Pancreas (tissue), 10 donors: ENCODE measurements around the gene PPT1. TPM values are rescaled to one million over a fixed set of nuclear protein-coding genes. Genes with fewer than 3 reads are reported as not detected.
A peak's percentile ranks its signal among the peaks of the same experiment; 100 is the strongest.

Source experiments
- ATAC-seq, 4 donors: fragments of 200-7000 bp; cut with Tn5 transposase; one replicate each; pipeline versions ENCODE4 v1.8.0 to v1.9.1; 2020; ENCODE audit warnings: mild to moderate bottlenecking in 4 of 4, moderate library complexity in 4 of 4
- DNase-seq, 6 donors: peaks; one replicate each; pipeline ENCODE4 v3.0.0-alpha.2; 2020
- FAIRE-seq: peaks from 2 replicates; lab custom pipeline; 2012; peaks lifted over from hg19 to GRCh38; lab: Jason Lieb, UNC
- H3K27ac ChIP-seq, 4 donors: fragments of 200-600 bp; sonication (generic); 1 replicate in 3 of 4; 2 replicates in 1 of 4; pipeline versions ENCODE4 v1.5.0 to v1.8.0; 2020
- H3K27me3 ChIP-seq, 4 donors: fragments of 200-600 bp; one replicate each; pipeline ENCODE4 v1.8.0; 2021
- H3K36me3 ChIP-seq, 3 donors: fragments of 200-600 bp; sonication (generic) in 1 of 3; one replicate each; pipeline versions ENCODE4 v1.5.0 to v1.8.0; 2020 to 2021
- H3K4me1 ChIP-seq, 3 donors: fragments of 200-600 bp; one replicate each; pipeline ENCODE4 v1.8.0; 2021
- H3K4me3 ChIP-seq, 4 donors: fragments of 200-600 bp; sonication (generic) in 2 of 4; one replicate each; pipeline versions ENCODE4 v1.5.0 to v1.8.0; 2020 to 2021
- H3K9me3 ChIP-seq, 4 donors: fragments of 200-600 bp; one replicate each; pipeline ENCODE4 v1.8.0; 2021
- CTCF ChIP-seq, 4 donors: fragments of 200-600 bp; sonication (generic) in 3 of 4; IDR thresholded peaks; one replicate each; pipeline versions ENCODE4 v1.5.0 to v1.8.0; 2021; ENCODE audit warnings: antibody characterized with exemption in 4 of 4
- WGBS, 2 donors: extraction: QIAGEN DNeasy Blood & Tissue Kit; methylation state at CpG; one replicate each; pipeline ENCODE4 v1.1.7; 2013; 5-methylcytosine and 5-hydroxymethylcytosine counted together
- intact Hi-C, 3 donors: fragments of 100-400 bp; cut with DNase I; formaldehyde crosslinking; loops; one replicate each; pipeline versions ENCODE4 v1.11.1 to v1.14.2; 2022
- polyA plus RNA-seq, 2 donors: library from polyadenylated mRNA; stranded (reverse); fragments of 200-250 nt; gene quantifications; one replicate each; pipeline ENCODE4 v1.2.3, GENCODE V29; 2013
- total RNA-seq, 6 donors: library from RNA; stranded (reverse); fragmentation: NEBNext Ultra II Directional in 4 of 6; extraction: Animal tissue kit (Norgen Biotek cat#: 25700) in 4 of 6; gene quantifications; one replicate each; pipeline versions ENCODE4 v1.2.1 to v1.2.4, GENCODE V29; 2021 to 2023
- donor health status: healthy with polysubstance abuse.
- donor health status: DM: no; HTN: no; CAD: no; lungs with moderate emphysema.
- donor health status: DM: no; HTN: no; CAD: no.
- donor health status: control.
- donor health status: control.
- donor health status: Bipolar disorder and iron deficiency.
- donor health status: DM: yes; HTN: yes; CAD: no.
- donor health status: DM: no; HTN: no; CAD: no.
- donor health status: DM: no; HTN: no; CAD: no.
- donor health status: DM: yes; HTN: yes; CAD: no.

PPT1 gene
- total and polyA plus RNA-seq, 8 donors: 20.1 to 74.1 (median 32.2) TPM

- DNase-seq: no peak
- H3K27ac ChIP-seq: peak overlapping the region in 1 of 4 donors; percentile 8
- intact Hi-C loops: no loop called here
- H3K36me3 ChIP-seq: peaks cover 0 to 5% (median 0%) of the 10 kb centered on the region in 3 donors
- no peak for TF ChIP-seq CTCF (IDR thresholded peaks at IDR 0.05)
- no peak overlapping the region for H3K4me3 ChIP-seq
- no peaks in the 10 kb centered on the region for H3K9me3 ChIP-seq
- H3K27me3 ChIP-seq: no peaks in the 10 kb centered on the region
- H3K4me1 ChIP-seq: peaks cover 0 to 3% (median 0%) of the 10 kb centered on the region in 3 donors
- 67% methylated on average over 4 of the region's 4 CpGs for WGBS, 2 donors
- FAIRE-seq: no peak
- peak in 1 of 4 donors; percentile 7 for ATAC-seq
Observed at GRCh38 chr1:40094466-40095110, 2.5 kb downstream of the PPT1 start.

- no peak for ATAC-seq
Observed at GRCh38 chr1:40092706-40093639, 4.1 kb downstream of the PPT1 start.

GRCh38 chr1:40092241-40092640 is 4.8 kb downstream of the PPT1 start:
- Histone ChIP-seq H3K27me3 (no peaks in the 10 kb centered on the region), H3K9me3 (no peaks in the 10 kb centered on the region), H3K27ac (no peak overlapping the region), H3K4me1 (peaks cover 0 to 3% (median 0%) of the 10 kb centered on the region in 3 donors), H3K4me3 (no peak overlapping the region), H3K36me3 (peaks cover 0 to 5% (median 0%) of the 10 kb centered on the region in 3 donors)
- no peak for DNase-seq
- no peak for FAIRE-seq
- ATAC-seq: no peak
- TF ChIP-seq CTCF (IDR thresholded peaks at IDR 0.05): no peak
- WGBS, 2 donors: 83 to 95% methylated on average over 2 of the region's 2 CpGs
- intact Hi-C loops: no loop called here

More at GRCh38 chr1:40092706-40093639, 4.1 kb downstream of the PPT1 start:
- DNase-seq (no peak), FAIRE-seq (no peak)
- H3K9me3 ChIP-seq: no peaks in the 10 kb centered on the region
- WGBS, 2 donors: 69 to 79% methylated on average over 6 of the region's 6 CpGs
- no peaks in the 10 kb centered on the region for H3K27me3 ChIP-seq
- H3K4me3 ChIP-seq: no peak overlapping the region
- intact Hi-C loops: no loop called here
- H3K27ac ChIP-seq: no peak overlapping the region
- TF ChIP-seq CTCF (IDR thresholded peaks at IDR 0.05): no peak
- H3K36me3 ChIP-seq: peaks cover 0 to 5% (median 0%) of the 10 kb centered on the region in 3 donors
- H3K4me1 ChIP-seq: peaks cover 0 to 3% (median 0%) of the 10 kb centered on the region in 3 donors

- no peak overlapping the region for H3K27ac ChIP-seq
- intact Hi-C loops: no loop called here
Observed at GRCh38 chr1:40090652-40091355, 6.2 kb downstream of the PPT1 start.

More at GRCh38 chr1:40090652-40091355, 6.2 kb downstream of the PPT1 start:
- Histone ChIP-seq H3K4me1 (no peaks in the 10 kb centered on the region), H3K4me3 (no peak overlapping the region), H3K27me3 (no peaks in the 10 kb centered on the region), H3K36me3 (peaks cover 0 to 5% (median 0%) of the 10 kb centered on the region in 3 donors), H3K9me3 (no peaks in the 10 kb centered on the region)
- no peak for FAIRE-seq
- TF ChIP-seq CTCF (IDR thresholded peaks at IDR 0.05): no peak
- WGBS, 2 donors: 84 to 86% methylated on average over 5 of the region's 5 CpGs
- no peak for DNase-seq
- no peak for ATAC-seq
